Ovary (tissue), 9 donors: ENCODE results near the gene SLC25A31. TPM values are rescaled to one million over a fixed set of nuclear protein-coding genes. Genes with fewer than 3 reads are reported as not detected.

Experiments used
- DNase-seq, 5 donors: peaks; one replicate each; pipeline ENCODE4 v3.0.0-alpha.2; 2019 to 2020
- H3K27ac ChIP-seq, 2 donors: fragments of 200-600 bp; one replicate each; pipeline versions ENCODE4 v1.5.1 to v1.8.0; 2019 to 2022
- H3K27me3 ChIP-seq: fragments of 200-600 bp; one replicate; pipeline ENCODE4 v1.8.0; 2022
- H3K36me3 ChIP-seq: fragments of 200-600 bp; sonication (generic); one replicate; pipeline ENCODE4 v1.5.1; 2019
- H3K4me1 ChIP-seq: one replicate; pipeline ENCODE4 v1.8.1; 2013; ENCODE audit warnings: mild to moderate bottlenecking, moderate library complexity; ENCODE audit not compliant: insufficient read depth
- H3K4me3 ChIP-seq: fragments of 200-600 bp; sonication (generic); one replicate; pipeline ENCODE4 v1.5.1; 2017
- H3K9me3 ChIP-seq, 2 donors: fragments of 200-600 bp in 1 of 2; sonication (generic) in 1 of 2; one replicate each; pipeline versions ENCODE4 v1.5.1 to v1.8.1; 2013 to 2019; ENCODE audit warnings: mild to moderate bottlenecking in 1 of 2, moderate library complexity in 1 of 2
- EP300 ChIP-seq: sonication (generic); formaldehyde crosslinking; IDR thresholded peaks from one replicate; pipeline ENCODE4 v1.6.1; 2017; ENCODE audit warnings: antibody characterized with exemption
- POLR2A ChIP-seq: fragments of 450-650 bp; IDR thresholded peaks from one replicate; pipeline ENCODE4 v1.6.1; 2017; ENCODE audit warnings: antibody characterized with exemption, mild to moderate bottlenecking, moderate library complexity
- WGBS, 3 donors: extraction: QIAGEN DNeasy Blood & Tissue Kit in 1 of 3; methylation state at CpG; one replicate each; pipeline versions ENCODE4 v1.1.5 to v1.1.7; 2013 to 2017; 5-methylcytosine and 5-hydroxymethylcytosine counted together
- intact Hi-C, 4 donors: fragments of 100-400 bp; cut with DNase I; formaldehyde crosslinking; loops; one replicate each; pipeline versions ENCODE4 v1.11.0 to v1.15.1; 2022 to 2023
- polyA plus RNA-seq, 2 donors: library from polyadenylated mRNA; stranded (reverse); fragments of 200-250 nt in 1 of 2; fragments of 350-450 nt in 1 of 2; fragmentation: Illumina TruSeq in 1 of 2; extraction: RNeasy Lipid Tissue Mini Kit (QIAGEN cat#74804) in 1 of 2; gene quantifications; one replicate each; pipeline ENCODE4 v1.2.3, GENCODE V29; 2013 to 2014
- total RNA-seq, 7 donors: library from RNA; depleted of rRNA in 2 of 7; stranded (reverse); fragments of >200 nt in 2 of 7; fragmentation: NEBNext Ultra II Directional in 3 of 7; extraction: Animal tissue kit (Norgen Biotek cat#: 25700) in 3 of 7; gene quantifications; one replicate each; pipeline versions ENCODE4 v1.1.0 to v1.2.4, GENCODE V29; 2016 to 2023
- TF ChIP-seq, protein P1 (sequence below), 3 donors: fragments of 450-650 bp in 2 of 3; fragments of 200-600 bp in 1 of 3; IDR thresholded peaks; one replicate each; pipeline versions ENCODE4 v1.5.1 to v1.8.0; 2016 to 2022; ENCODE audit warnings: antibody characterized with exemption in 3 of 3, mild to moderate bottlenecking in 1 of 3
- donor health status: DM: no; HTN: no; CAD: no; lungs with moderate emphysema.
- donor health status: DM: no; HTN: no; CAD: no.
- donor health status: Bipolar disorder and iron deficiency.
- donor health status: DM: yes; HTN: yes; CAD: no.
- donor health status: DM: no; HTN: no; CAD: no.
- donor health status: DM: yes; HTN: yes; CAD: no.

The SLC25A31 gene
- total and polyA plus RNA-seq, 9 donors: 0.12 TPM; not detected in 8

DNA sequence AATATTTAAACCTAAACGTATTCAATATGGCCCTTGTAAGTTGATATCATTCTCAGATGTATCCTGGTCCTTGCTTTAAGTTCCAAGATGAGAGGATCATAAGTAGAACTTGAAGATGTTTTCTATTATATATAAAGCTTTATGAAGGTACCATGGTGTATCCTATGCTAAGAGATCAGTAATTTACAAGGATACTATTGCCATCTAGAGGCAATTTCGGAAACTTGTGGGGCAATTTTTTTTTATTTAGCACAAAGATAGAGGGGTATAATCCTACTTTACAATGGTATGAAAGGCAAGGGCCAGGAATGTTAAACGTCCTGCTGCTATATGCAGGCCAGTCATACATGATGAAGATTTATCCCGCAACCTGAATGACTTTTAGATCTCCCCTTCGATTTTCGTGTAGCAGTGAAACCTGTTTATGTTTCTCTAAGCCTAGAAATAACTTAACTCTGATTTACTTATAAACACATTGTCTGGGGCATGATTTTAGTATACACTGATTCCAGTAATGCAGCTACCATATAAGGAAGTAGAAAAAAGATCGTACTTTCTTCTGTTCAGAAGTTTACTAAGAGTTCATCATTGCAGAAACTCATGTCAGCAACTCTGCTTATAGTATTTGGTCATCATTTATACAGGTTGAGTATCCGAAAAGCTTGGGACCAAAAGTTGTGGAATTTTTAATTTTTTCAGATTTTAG lies 2.6 kb downstream of the SLC25A31 start:
- Histone ChIP-seq H3K9me3 (no peaks in the 10 kb centered on the region), H3K4me1 (no peaks in the 10 kb centered on the region), H3K27ac (no peak overlapping the region), H3K36me3 (no peaks in the 10 kb centered on the region), H3K27me3 (no peaks in the 10 kb centered on the region), H3K4me3 (no peak overlapping the region)
- 17 to 26% (median 20%) methylated on average over 8 of the region's 8 CpGs for WGBS, 3 donors
- no peak for DNase-seq
- intact Hi-C loops: loop anchor here (5.0 kb wide), 2 partner anchors 120 to 125 kb away; no protein-coding TSS in a partner anchor
- TF ChIP-seq POLR2A (no peak), EP300 (no peak)
- TF ChIP-seq, protein P1, sequence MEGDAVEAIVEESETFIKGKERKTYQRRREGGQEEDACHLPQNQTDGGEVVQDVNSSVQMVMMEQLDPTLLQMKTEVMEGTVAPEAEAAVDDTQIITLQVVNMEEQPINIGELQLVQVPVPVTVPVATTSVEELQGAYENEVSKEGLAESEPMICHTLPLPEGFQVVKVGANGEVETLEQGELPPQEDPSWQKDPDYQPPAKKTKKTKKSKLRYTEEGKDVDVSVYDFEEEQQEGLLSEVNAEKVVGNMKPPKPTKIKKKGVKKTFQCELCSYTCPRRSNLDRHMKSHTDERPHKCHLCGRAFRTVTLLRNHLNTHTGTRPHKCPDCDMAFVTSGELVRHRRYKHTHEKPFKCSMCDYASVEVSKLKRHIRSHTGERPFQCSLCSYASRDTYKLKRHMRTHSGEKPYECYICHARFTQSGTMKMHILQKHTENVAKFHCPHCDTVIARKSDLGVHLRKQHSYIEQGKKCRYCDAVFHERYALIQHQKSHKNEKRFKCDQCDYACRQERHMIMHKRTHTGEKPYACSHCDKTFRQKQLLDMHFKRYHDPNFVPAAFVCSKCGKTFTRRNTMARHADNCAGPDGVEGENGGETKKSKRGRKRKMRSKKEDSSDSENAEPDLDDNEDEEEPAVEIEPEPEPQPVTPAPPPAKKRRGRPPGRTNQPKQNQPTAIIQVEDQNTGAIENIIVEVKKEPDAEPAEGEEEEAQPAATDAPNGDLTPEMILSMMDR (IDR thresholded peaks at IDR 0.05): peak in 1 of 3 donors; percentile 16

DNA sequence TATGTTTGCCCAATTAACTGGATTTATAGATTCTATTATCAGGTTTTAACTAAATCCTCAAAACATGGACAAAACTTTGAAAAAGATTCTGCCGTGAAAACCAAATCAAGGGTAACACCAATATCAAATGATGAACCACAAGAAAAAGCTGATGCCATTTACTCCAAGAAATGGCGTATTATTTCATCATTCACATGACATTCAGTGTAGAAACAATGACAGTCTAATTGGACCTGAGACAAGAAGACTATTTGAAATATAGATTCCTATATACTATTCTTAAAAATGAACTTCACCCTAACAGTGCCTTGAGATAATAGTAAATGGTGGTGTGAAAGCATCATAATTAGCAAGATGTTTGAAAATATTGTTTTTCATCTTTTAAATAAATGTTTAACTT lies 4.8 kb downstream of the SLC25A31 start:
- Histone ChIP-seq H3K4me1 (no peaks in the 10 kb centered on the region), H3K9me3 (no peaks in the 10 kb centered on the region), H3K36me3 (no peaks in the 10 kb centered on the region), H3K27me3 (no peaks in the 10 kb centered on the region), H3K4me3 (no peak overlapping the region), H3K27ac (no peak overlapping the region)
- WGBS, 3 donors: 62 to 76% (median 63%) methylated on average over 2 of the region's 2 CpGs
- no peak for DNase-seq
- TF ChIP-seq EP300 (no peak), POLR2A (no peak)
- TF ChIP-seq, protein P1 (IDR thresholded peaks at IDR 0.05): no peak
- intact Hi-C loops: loop anchor here (5.0 kb wide), 2 partner anchors 123 to 128 kb away; no protein-coding TSS in a partner anchor

DNA sequence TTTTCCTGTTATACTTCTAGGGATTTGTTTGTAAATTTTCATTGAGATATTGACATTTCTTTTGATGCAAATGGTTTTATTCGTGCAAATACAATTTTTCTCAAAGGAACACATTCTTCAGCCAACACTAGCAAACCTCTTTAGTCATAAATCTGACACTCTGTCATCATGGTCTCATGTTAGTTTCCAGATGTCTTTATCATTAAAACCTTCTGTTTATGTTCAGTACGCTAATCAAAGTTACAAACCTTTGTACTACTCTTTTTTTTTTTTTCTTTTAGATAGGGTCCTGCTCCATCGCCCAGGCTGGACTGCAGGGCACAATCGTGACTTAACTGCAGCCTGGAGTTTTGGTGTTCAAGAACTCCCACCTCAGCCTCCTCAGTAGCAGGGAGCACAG lies 7.1 kb downstream of the SLC25A31 start:
- Histone ChIP-seq H3K4me1 (no peaks in the 10 kb centered on the region), H3K27me3 (no peaks in the 10 kb centered on the region), H3K36me3 (no peaks in the 10 kb centered on the region), H3K9me3 (no peaks in the 10 kb centered on the region), H3K4me3 (no peak overlapping the region), H3K27ac (no peak overlapping the region)
- WGBS, 3 donors: 8 to 18% (median 11%) methylated on average over 4 of the region's 4 CpGs
- TF ChIP-seq EP300 (no peak), POLR2A (no peak)
- TF ChIP-seq, protein P1 (IDR thresholded peaks at IDR 0.05): no peak
- no peak for DNase-seq
- intact Hi-C loops: no loop called here

- H3K36me3 ChIP-seq: no peaks in the 10 kb centered on the region
- H3K4me3 ChIP-seq: no peak overlapping the region
- WGBS, 3 donors: 94 to 98% (median 95%) methylated on average over 1 of the region's 1 CpG
- H3K27ac ChIP-seq: no peak overlapping the region
- H3K9me3 ChIP-seq: no peaks in the 10 kb centered on the region
- no peaks in the 10 kb centered on the region for H3K27me3 ChIP-seq
- no peak for DNase-seq
- intact Hi-C loops: no loop called here
- TF ChIP-seq, protein P1 (IDR thresholded peaks at IDR 0.05): no peak
- TF ChIP-seq POLR2A (no peak), EP300 (no peak)
- no peaks in the 10 kb centered on the region for H3K4me1 ChIP-seq
Measured at GRCh38 chr4:127741247-127741646, 11.0 kb downstream of the SLC25A31 start.
